NCI-H2029 treated with DMSO at 0.1 percent for 48 hours (cell line): ENCODE results near the gene HINT1.
"Not testable (repeated sequence)": the region's sequence is repeated elsewhere in the genome, so short reads cannot be mapped to it uniquely, and the experiment has no call there.

ENCODE experiments used
- DNase-seq: peaks from one replicate; lab custom pipeline; 2025; lab: John Stamatoyannopoulos, UW

Gene HINT1

DNA sequence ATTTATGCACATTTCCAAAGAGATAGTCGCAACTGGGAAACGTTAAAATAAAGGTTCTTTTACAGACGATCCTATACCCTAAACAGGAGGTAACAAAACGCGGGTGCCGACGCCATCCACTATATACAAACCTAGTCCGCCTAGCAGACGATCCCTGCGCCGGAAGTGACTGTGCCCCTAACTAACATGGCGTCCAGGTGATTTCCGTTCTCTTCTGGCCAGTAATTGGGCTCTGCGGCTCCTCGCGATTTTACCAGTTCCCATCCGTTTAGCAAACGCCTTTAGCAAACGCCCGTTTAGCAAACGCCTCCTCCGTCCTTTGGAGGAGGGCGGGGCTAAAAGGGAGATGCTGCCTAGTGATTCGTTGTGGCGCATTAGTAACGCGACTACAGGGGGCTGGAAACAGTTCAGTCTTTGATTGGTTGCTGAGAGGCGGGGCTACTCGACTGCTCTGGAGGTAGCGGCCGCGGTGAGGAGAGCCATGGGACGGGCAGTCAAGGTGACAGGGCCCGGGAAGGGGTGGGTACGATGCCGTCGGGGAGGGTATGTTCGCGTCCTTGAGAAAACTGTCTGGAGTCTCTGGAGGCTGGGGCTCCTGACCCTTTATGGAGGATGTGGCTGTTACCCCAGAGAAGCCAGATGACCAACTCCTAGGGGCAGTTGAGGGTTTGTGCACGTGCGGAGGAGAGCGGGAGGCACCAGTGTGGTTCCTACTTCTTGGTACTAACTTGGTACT, 5.7 kb upstream of the HINT1 start, which contains the start of gene LYRM7:
Gene LYRM7, plus strand, starts transcription at position 405 of the 736 bp plus-strand sequence. Its CDS starts 77 bp downstream, at position 482.
- DNase-seq, result peak; percentile 99

- peak; percentile 18 for DNase-seq
These were observed 4.9 kb upstream of the HINT1 start for GRCh38 chr5:131169810-131170539.

DNA sequence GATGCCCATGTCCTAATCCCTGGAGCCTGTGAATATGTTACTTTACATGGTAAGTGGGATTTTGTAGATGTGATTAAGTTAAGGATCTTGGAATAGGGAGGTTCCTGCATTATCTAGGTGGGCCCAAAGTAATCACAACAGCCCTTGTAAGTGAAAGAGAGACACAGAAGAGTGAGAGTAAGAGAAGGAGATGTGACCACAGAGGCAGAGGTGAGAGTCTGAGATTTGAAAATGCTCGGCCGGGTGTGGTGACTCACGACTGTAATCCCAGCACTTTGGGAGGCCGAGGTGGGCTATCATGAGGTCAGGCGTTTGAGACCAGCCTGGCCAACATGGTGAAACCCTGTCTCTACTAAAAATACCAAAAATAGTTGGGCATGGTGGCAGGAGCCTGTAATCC, 2.6 kb upstream of the HINT1 start:
- DNase-seq, result no peak

DNA sequence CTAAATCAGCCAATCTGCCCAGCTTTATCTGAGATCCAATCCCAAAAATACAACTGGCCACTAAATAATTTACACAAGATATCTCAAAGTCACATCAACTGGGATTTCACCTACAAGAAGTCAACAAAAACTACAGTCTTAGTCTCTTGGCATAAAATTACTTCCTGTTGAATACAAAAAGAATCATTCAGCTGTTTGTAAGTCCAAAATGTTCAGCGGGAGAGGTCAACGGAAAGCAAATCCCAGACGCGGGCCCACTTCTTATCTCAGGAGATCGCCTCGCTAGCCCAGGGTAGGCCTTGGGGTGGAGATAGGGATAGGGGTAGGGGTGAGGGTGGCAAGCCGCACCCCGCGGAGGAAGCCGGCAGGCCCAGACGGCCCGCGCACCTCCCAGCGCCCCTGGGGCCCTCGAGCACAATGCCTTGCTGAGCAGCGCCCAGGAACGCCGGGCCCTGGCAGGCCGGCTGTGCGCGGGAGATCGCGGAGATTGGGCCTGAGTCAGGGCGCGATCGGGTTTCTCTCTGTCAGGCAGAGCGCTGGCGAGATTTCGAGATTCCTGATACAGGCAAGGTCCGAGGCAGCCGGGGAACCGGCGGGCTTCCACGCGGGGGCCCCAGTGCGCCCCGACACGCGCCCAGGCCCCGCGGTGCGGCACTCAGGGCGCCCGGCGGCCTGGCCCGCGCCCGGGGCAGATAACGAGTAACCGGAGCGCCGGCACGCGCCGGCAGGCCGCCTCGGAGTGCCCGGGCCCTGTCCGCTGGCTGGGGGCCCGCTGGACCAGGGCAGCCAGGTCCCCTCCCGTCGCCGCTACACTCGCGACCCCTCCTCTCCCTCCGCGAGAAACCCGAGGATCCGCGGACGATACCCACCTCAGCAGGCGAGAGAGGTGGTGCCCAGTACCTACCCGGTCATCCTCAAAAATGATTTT, 601 bp downstream of the HINT1 start:
- DNase-seq, result peak; percentile 46

GRCh38 chr5:131163276-131164119, 1.6 kb downstream of the HINT1 start:
- no peak for DNase-seq

GRCh38 chr5:131160134-131160533, 4.9 kb downstream of the HINT1 start:
- DNase-seq, result no peak

DNA sequence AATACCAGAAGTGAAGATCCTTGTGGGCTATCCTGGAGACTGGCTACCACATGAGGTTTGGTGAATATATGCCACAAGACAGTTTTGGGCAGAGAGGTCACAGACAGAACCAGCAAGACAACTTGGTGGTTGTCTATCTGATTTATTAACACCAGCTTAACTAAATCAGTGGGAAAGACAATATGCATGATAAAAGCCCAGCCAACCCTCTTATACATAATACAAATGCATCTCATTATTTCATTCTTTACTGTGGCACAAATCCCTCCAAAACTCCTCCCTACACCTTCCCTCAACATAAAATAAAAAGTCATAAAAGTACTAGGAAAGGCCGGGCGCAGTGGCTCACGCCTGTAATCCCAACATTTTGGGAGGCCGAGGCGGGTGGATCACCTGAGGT, 8.1 kb downstream of the HINT1 start:
- no peak for DNase-seq

GRCh38 chr5:131156385-131156784, 8.7 kb downstream of the HINT1 start:
- no peak for DNase-seq

DNA sequence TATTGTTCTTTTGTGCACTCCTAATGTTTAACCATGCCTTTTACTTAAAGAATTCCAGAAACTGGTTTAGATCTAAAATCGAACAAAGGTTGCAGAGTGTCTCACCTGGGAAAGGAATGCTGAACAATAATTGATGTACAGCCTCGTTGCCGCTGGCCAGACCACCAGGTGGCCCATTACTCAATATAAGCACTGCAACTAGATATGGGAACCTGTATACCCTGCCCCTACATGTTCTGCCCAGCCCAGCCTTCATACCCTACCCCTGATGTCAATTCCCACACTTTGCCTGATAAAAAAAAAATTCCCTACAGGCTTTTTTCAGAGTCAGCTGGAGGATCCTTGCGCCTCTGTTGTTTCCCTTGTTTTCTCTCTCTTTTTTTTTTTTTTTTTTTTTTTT, 13.8 kb downstream of the HINT1 start:
- DNase-seq, result no peak

DNA sequence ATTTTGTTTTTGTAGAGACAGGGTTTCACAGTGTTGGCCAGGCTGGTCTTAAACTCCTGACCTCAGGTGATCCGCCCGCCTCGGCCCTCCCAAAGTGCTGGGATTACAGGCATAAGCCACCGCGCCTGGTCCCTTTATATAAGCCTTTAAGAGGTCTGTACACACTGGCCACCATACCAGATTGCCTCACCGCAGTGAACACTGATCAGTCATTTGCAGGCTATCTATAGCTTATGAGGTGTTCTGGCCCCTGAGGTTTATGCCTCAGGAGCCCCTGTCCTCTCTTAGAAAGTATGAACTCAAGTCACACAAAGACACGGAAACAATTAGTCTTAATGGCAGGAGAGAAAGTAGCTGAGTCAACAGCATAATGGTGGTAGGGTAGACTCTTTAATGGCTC, 14.6 kb downstream of the HINT1 start:
- DNase-seq, result no peak

DNA sequence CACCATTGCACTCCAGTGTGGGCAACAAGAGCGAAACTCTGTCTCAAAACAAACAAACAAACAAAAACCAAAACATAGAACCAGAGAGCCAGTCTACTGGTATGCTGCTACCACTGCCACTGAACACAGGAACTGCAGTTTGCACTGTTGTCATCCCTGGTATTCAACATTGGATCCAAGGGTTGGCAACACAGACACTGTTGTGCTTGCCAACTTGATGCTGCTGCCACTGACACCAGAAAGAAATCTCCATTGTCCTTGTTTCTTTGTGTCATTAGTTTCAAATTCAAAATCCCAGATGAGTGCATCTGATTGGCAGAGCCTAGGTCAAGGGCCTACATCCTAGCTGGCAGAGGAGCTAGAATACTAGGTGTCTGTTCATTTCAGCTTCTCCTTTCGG, 16.2 kb downstream of the HINT1 start:
- DNase-seq, result no peak

DNA sequence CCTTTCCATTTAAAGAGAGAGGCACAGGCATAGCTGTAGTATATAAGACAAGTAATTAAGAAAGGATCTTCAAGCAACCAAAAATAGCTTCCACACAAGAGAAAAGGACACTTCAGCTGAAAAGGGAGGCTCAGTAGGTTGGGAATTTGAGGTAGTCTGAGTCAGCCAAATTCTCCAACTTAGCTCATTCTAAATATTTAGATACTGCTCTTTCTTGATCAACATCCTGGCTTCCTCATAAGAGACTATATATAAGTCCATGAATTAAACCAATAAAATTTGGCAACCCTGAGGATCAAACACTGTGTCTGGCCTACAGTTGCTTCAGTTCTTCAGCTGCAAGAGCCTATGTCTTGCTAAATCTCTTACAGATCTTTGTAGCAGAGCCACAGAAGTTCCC, 17.8 kb downstream of the HINT1 start:
- DNase-seq, result no peak

DNA sequence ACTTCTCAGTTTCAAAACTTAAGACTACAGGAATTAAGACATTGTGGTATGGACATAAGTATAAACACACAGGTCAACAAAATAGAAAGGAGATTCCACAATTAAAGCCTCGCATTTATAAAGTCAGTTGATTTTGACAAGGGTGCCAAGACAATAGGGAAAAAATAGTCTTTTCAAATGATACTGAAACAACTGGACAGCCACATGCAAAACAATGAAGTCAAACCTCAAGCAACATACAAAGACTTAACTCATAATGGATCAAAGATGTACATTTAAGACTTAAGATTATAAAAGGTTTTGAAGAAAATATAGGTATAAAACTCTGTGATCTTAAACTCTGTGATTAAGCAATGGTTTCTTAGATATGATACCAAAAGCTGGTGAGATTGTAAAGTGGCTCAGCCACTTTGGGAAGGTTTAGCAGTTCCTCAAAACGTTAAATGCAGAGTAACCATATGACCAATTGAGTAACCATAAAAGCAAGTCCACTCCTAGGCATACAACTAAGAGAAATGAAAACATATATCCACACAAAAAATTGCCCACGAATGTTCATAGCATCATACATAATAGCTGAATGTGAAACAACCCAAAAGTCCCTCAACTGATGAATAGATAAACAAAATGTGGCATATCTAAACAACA, 22.0 kb downstream of the HINT1 start:
- no peak for DNase-seq

- no peak for DNase-seq
These were observed 25.7 kb downstream of the HINT1 start for GRCh38 chr5:131139321-131139720.

DNA sequence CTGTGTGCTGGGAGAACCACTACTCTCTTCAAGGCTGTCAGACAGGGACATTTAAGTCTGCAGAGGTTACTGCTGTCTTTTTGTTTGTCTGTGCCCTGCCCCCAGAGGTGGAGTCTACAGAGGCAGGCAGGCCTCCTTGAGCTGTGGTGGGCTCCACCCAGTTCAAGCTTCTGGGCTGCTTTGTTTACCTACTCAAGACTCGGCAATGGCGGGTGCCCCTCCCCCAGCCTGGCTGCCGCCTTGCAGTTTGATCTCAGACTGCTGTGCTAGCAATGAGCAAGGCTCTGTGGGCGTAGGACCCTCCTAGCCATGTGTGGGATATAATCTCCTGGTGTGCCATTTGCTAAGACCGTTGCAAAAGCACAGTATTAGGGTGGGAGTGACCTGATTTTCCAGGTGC, 26.6 kb downstream of the HINT1 start:
- not testable (repeated sequence) for DNase-seq

GRCh38 chr5:131133091-131133490, 32.0 kb downstream of the HINT1 start:
- DNase-seq, result not testable (repeated sequence)

GRCh38 chr5:131129306-131129705, 35.8 kb downstream of the HINT1 start:
- DNase-seq, result no peak

DNA sequence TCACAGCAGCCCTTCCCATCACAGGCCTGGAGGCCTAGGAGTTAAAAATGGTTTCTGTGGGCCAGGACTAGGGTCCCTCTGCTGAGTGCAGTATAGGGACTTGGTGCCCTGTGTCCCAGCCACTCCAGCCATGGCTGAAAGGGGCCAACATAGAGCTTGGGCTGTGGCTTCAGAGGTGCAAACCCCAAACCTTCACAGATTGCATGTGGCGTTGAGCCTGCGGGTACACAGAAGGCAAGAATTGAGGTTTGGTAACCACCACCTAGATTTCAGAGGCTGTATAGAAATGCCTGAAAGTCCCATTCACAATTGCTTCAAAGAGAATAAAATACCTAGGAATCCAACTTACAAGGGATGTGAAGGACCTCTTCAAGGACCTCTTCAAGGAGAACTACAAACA, 37.8 kb downstream of the HINT1 start:
- DNase-seq, result not testable (repeated sequence)

DNA sequence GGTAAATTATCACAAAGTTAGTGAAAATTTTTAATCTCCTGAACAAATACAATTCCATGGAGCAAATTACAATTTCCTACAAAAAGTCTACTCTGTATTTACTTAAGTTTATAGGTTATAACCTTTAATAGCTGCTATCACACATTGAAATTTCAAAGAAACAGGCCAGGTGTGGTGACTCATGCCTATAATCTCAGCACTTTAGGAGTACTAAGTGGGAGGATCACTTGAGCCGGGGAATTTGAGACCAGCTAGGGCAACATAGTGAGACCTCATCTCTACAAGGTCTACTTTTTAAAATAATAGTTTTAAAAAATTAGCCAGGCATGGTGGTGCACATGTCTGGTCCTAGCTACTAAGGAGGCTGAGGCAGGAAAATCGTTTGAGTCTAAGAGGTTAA, 50.3 kb downstream of the HINT1 start:
- DNase-seq, result no peak

- no peak for DNase-seq
These were observed 52.6 kb downstream of the HINT1 start for GRCh38 chr5:131112424-131112823.

DNA sequence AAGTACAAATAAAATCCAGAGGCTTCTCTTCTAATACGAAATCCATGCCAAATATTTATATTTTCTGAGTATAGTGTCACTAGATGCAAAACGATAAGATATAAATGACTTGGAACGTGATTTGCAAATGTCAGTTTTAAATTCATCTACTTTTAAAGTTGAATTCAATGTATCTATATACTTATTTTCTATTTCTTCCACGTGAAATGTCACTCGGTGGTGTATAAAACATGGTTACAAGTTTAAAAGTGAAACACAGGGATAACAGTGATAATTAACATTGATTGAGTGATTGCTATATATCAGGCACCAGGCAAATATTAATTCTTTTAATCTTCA, 54.8 kb downstream of the HINT1 start:
- no peak for DNase-seq
